Hindlimb muscle (tissue), 1 donor: ENCODE results near the gene MAP3K4. TPM values are rescaled to one million over a fixed set of nuclear protein-coding genes. Genes with fewer than 3 reads are reported as not detected.
A peak's percentile ranks its signal among the peaks of the same experiment; 100 is the strongest.

ENCODE experiments used
- DNase-seq: peaks from one replicate; pipeline ENCODE4 v3.0.0-alpha.2; 2013
- polyA plus RNA-seq: library from polyadenylated mRNA; unstranded; fragments of 120-200 nt; gene quantifications from one replicate; pipeline ENCODE4 v1.2.1, GENCODE V29; 2013; ENCODE audit not compliant: insufficient read length

MAP3K4 gene
- polyA plus RNA-seq, 1 donor: 20.9 TPM

DNA sequence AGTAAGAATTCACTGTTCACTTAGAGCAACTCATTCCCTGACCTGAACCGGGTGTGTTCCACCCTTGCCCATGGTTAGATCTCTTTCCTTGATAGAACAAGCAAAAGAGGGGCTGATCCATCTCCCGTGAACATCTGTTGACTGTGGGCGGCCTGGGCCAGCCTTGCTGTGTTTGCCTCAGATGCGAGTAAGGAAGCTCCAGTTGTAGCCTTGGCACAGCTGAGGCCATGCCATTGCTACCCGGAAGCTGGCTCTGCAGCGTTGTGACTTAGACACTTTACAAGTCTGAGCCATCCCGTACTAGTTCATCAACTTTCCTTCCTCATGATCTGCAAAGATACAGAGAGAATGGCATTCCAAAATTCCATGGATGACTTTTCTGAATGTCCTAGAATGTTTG is 139.0 kb downstream of the MAP3K4 start:
- no peak for DNase-seq

DNA sequence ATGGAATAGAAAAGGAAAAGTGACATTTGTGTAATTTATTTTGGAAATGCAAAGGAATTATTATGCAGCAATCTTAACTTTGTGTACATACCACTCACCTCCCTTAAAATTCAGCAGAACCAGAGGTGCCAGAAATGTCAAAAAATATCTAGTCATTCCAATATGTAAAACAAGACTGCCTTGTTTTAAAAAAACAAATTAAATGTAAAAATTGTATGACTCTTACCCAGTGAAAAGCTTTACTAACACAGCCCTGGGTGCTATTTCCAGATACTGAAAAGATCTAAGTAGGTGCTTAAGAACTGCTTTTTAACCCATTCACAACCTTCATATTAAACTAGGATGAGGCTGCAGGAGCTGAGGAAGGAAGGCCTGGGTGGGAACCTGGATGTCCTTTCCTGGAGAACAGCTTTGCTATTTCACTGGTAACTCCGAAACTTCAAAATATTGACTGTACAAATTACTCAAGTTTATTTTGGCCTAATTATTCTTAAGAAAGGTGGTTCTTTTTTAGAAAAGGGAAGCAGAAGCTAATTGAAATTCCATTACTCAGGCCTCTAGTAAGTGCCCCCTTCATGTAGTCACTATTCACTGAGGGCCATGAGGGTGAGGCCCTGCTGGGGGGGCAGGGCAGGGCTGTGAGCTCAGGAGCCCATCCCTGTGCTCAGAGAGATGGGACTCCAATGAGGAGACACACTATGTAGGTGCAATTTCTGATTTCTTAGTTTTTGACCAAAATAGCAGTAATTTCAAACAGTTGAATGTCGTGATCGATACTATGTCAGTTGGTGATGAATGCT is 139.6 kb downstream of the MAP3K4 start:
- no peak for DNase-seq

DNA sequence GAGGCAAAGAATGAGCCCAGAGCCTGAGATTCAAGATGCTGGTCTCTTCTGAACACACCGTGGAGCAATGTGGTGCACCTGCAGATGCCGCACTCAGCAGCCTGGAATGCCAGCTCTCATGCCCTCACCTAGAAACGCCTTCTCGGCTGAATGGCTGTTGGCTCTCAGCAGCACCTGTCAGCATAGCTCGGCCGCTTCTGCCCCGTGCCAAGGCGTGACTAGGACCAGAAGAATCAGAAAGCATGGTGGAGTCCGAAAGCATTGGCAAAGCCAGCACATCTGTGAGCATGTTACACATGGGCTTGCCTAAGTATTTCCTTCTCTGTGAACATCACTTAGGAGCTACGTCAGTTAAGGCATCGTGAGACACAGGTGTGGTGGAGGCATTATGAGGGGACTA is 140.8 kb downstream of the MAP3K4 start:
- no peak for DNase-seq

DNA sequence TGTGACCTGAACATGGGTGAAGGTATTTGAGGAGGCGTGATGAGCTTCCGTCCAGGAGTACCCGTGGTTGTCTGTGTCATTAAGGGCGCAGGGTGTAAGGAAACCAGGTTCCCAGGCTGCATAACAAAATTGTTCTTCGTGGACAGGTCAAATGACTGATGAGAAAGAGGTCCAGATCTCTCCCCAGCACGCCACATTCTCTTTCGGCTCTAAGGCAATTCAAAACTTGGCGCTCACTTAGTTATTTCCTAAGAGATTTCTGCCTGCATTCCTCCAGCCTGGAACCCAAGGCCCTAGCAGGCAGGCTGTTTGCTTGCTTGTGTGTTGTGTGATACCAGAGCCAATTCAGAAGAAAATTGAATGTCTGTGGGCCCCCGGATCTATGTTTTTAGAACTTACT is 142.4 kb downstream of the MAP3K4 start:
- no peak for DNase-seq

DNA sequence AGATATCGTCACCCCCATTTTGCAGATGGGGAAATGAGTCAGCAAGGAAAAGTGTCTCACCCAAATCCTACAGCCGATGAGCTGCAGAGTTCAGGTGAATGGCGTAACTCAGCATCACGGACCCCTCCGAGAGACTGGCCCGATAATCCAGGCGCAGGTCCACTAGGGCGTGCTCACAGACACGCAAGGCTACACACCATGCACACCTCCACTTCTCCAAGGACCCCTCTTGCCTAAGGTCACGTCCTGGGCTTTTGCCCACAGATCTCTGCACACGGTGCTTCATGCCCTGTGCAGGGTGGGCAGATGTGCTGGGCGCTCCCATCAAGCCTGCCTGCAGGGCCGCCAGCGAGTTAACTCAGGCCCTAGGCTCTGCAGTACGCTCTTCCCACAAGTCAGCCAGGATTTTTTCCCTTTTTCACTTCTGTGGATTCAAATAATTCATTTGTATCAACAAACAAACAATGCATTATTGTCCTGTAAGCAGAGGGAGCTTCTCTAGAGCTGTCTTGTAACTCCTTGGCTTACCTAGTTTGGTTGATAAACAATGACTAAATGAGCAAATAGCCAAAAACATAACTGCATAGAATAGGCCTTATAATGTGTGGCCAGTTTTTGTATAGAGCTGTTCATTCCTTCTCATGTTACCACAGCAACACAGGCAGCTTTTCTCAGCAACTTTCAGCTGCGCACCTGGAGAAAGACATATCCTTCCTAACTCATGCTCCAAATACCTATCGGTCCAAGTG is 143.2 kb downstream of the MAP3K4 start:
- DNase-seq: no peak

DNA sequence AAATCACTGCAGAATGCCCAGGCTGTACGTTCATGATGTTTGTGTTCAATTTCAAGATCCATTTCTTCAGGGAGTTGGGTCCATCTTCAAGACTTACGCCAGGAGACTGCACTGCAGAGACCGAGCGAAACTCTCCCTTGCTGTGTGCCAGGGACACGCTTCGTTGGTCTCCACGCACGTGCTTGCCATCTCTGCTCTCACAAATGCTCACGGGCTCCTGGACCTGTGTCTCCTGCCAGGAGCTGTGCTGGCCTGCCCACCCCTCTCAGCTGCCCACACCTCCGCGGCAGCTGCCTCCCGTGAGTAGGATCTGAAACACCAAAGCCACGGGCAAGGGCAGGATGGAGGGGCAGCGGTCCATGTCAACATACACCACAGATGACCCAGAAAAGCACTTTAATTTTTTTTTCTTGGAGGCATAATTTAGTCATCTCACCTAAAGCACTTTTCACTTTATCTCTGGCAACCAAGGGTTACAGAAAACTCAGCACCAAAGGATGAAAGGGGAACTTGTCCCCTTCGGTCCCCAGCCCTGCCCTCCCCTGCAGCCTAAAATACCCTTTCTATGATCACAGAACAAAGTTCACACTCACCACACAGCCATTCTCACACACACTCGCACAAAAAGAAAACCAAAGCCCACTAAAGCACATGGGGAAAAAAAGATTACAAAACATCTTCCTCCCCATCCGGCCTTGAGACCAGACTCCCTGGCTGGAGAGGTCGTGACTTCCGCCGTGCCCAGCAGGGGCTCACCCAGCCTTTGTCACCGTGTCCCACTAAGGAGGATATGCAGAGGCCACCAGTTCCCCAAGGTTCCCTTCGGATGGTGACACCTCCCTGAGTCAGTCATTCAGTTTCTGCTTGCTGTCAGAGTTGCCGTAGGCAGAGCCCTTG is 144.4 kb downstream of the MAP3K4 start:
- no peak for DNase-seq

DNA sequence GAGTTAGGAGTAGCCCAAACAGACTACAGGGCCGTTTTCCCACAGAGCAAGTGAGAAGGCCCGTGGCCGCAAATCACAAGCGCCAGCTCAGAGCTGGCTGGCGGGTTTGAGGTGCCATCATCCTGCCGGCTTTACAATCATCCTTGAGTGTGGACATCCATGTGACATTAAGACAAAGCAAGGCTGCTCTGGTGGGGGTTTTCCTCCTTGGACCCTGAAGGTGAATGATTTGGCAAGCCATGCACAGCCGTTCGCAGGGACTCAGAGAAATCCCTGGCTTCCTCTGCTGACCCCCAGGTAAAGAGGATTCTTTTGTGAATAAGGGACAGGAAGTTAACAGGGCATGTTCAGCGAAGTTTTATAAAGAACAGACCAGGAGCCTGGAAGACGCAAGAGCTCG is 145.1 kb downstream of the MAP3K4 start:
- DNase-seq: no peak

DNA sequence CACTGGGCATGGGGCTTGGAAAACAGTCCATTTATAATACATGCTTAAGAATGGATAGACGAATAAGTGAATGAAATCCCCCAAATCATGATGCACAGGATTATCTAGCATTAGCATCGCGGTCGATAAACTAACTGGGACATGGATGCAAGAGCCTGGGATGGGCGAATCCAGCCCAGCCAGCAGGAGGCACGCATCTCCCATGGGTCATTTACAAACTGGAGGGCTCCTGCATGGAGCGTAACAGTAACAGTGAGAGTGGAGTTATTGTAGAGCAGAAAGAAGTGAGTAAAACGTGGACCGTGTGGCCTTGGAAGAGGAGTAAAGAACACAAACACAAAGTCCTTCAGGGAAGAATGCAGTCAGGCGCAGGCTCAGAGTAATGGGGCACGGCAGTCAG is 145.8 kb downstream of the MAP3K4 start:
- no peak for DNase-seq

DNA sequence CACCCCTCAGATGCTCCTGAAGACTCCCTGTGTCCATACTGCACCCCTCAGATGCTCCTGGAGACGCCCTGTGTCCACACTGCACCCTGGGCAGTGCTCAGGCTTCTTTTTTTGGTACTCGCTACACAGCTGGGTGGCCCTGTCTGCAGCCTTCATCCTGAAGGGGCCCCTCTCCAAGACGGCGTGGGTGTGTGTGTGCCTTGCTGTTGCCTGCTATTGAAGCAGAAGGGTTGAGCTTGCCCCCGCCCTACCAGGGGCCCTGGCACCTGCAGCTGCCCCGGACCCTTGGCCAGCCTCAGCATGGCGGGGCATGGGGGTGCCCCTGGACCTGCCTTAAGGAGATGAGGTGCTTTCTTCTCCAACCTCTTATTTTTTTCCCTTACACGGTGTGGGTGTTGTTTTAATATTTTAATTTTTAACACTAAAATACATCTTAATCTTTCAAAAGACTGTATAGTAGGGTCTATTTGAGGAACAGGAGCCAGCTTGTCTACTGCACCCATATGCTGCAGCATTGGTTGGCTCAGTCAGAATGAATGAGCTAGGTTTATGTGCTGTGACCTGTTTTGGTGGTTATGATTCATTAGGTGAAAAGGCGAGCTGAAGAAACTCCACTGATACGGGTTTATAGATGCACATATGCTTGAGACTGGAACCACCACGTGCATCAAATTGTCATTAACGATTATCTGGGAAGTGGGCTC is 146.4 kb downstream of the MAP3K4 start:
- DNase-seq: no peak

DNA sequence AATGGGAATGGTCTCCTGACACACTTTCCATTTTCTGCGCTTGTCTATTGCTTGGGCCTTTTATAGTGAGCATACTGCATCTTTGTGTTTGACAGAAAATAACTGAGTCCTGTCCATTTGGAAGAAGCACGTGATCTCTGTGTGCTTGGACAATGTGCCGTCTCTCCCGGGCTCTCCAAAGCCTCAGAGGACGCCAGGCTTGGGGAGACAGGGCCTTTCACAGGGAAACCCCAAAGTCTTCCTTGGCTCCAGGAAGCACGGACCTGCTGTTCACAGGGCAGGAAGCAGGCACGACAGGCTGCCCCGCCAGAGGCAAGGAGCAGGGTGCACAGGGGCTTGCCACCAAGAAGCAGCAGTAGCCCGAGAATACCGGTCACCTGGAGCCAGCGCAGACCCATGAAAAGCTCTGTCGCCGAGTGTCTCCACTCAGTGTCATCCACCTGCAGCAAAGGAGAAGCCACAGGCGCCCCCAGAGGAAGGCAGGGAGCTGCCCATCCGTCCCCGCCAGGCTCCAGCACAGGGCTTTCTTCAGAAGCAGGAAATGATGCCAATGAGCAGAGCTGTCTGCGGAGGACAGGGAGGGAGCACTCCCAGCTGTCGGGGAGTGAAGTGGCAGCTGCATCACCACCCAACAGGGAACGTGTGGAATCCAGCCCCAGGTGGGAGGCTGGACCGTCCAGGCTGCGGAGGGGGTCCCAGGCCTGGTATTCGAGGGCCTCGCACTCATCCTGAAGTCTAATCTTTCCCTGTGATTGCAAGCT is 147.2 kb downstream of the MAP3K4 start:
- no peak for DNase-seq

DNA sequence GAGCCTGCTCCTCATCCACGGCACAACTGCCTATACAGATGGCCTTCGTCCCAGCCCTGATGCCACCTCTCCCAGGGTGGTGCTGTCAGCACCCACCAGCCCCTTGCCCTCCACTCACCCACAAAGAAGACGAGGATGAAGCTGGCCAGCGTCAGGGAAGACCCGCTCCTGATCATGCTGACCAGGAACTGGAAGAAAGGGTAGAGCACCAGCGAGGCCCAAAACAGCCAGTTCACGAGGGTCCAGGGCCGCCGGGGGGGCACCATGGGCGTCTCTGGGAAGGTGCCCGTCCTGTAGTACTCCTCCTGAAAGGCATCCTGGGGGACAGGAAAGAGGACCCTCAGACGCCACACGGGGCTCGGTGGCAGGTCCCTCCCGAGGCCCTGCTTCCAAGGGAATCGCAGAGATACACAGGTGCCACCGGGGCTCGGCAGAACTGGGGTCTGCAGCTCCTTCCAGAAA is 147.8 kb downstream of the MAP3K4 start:
- no peak for DNase-seq

DNA sequence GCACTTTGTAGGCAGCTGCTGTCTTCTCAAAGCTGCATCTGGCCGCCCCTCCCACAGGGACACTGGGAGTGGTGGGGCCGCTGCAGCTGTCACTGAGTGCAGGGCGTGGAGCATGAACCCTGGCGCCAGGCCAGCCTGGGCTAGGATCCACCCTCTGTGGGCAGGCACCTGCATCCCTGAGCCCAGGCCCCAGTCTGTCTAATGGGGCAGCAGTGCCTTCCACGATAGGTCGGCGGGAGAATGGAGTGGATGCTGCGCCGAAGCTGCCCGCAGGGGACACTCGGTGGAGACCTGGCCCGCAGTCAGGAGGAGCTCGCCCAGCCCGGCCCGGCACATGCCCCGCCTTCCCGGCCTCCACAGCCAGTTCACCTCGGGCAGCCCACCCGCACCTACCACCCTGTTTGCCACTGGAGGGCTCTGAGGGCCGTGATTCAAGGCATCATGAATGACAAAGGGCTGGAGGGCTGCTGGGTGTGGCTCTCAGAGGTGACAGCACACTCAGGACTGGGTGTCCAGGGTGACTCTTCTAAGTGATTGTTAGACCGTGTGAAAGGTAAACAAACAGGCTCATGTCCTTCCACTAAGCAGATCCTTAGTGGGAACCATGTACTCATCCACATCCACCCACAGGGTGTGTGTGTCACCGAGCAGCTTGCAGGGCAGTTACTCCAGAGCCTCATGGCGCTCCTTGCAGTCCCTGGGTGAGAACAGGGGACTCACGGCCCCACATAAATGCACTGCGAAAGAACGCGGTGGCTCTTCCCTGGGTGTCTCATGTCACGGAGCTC is 148.4 kb downstream of the MAP3K4 start:
- DNase-seq: peak; percentile 29

DNA sequence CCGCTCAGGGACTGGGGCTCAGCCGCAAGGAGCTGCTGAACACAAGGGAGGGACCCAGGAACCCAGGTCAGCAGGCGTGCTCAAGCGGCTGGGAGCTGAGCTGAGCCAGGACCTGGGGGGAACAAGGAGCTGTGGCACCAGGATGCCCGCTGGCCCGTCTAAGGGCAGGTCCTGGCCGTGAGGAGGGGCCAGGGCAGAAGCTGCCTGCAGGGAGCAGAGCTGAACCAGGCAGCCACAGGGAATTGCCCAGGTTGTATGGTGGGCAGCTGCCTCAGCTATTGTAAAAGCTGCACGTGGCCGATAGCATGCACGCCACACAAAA is 148.9 kb downstream of the MAP3K4 start:
- DNase-seq: no peak

DNA sequence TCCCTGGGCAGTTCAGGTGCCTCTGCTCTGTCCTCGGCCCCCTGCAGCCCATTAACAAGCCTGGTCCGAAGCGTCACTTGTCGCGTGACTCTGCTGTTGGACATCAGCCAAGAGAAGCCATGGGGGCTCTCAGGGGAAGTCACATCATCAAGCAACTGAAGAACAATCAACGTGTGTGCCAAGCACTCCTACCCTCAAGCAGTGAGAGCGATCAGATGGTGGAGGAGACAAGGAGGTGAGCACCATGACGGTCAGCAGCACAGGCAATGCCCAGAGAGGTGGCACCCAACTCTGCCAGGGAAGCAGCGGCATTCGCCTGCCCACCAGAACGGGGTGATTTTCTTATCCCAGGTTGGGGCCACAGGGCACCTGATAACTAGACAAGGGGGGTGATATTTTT is 149.6 kb downstream of the MAP3K4 start:
- no peak for DNase-seq

DNA sequence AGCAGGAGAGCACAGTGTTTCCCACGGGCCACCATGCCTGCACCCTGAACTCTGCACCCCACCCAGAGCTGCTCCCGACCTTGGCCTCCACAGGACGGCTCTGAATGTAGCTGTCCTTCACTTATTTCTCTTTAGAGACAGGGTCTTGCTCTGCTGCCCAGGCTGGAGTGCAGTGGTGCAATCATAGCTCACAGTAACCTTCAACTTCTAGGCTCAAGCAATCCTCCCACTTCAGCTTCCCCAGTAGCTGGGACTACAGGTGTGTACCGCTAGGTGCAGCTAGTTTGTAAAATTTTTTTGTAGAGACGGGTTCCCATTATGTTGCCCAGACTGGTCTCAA is 151.4 kb downstream of the MAP3K4 start:
- DNase-seq: no peak

DNA sequence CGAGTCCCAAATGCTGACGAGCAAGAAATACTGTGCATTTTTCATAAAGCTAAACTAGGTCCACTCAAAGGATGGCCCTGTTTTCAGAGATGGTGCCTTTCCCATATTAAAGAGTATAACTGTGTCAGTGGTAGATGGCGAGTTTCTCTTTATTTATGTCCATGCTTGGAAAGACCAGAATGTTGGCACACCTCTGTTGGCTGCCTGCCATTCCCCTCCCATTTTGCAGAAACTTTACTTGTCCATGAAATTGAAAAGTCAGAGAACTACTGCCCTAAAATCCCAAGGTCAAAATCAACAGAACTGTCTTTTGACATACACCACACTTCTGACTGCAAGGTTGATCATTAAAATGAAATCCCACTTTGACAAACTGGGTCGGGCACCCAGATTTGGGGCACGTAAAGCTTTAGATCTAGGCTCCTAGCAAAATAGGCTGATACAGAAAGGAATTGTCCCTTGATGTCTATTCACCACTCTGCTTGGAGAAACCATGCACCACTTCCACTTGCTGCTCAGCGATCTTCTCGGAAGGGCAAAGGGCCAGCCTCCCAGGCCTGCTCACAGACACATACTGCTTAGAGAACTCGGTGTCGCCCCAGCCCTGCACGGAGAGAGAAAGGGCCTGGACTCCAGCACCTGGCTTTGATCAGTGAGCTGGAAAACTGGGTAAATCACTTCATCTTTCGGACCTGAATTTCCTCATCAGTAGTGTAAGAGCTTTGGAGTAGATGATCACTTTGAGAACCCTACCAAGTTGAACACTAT is 152.3 kb downstream of the MAP3K4 start:
- DNase-seq: no peak

DNA sequence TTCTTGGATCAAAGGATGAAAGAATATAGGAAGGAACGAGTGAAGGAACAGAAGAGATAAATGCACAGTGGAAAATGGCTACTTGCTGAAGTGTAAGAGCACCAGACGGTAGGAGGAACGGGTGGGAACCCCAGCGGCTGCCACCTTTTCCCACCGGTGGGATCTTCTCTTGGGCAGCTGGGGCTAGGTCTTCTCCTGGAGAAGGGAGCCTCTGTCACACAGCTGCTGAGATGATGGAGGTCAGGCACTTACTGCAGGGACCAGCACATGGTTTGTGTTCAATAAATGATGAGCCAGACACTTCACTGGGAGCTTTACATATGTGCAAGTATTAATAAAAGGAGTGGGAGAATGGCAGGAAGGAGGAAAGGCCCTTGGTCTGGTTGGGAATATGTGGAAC is 158.6 kb downstream of the MAP3K4 start:
- no peak for DNase-seq

DNA sequence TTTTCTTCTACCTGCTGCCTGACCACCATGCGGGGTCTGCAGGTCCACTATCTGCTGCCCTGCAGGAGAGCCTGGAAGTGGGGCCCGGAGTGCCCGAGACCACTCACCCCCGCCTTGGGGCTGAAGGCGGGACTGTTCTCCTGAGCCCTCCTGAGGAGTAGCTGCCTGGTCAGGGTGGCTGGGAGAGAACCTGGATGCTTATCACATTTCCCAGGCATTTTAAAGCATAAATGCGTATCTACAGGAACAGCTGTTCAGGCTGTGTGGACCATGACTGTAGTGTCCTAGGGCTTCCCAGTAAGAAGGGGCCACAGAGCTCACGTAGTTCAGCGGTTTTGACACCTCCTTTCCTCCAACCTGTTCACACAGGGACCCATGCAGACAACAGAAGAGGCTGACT is 159.0 kb downstream of the MAP3K4 start:
- DNase-seq: no peak

DNA sequence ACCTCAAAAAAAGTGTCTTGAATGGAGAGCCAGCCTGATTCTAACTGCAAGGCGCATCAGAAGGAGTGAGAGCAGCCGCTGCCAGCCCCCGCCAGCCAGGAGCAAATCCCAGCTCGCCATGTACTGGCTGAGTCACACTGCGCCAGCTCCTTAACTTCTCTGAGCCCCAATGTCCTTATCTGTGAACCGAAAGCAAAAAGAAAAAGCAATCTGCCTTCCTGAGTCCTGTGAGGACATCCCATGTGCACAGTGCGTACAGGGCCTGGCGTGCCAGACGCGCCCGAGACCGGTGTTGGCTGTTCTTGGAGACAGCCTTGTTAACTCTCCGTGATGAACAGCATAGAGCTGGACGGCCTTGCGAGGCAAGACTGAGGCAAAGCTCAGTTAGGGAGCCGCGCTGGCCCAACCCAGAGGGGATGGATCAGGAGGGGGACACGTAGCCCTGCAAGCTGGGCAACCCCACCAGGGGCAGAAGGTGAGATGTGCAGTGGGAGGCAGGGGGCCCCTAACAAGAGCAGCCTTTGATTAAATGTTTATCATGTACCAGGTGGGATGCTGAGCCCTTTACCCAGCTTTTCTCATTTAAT is 159.6 kb downstream of the MAP3K4 start:
- DNase-seq: no peak
